BJ (cell line): ENCODE results near the gene NPHS2. TPM values are rescaled to one million over a fixed set of nuclear protein-coding genes. Genes with fewer than 3 reads are reported as not detected.
A peak's percentile ranks its signal among the peaks of the same experiment; 100 is the strongest.

Experiments
- CTCF ChIA-PET: fragments of 350-600 bp; formaldehyde crosslinking; extraction: SDS; loops from one replicate; lab custom pipeline; 2021; ENCODE audit warnings: antibody characterized with exemption, inconsistent platforms; lab: Yijun Ruan, JAX
- POLR2A ChIA-PET: fragments of 300-600 bp; sonication (Branson Sonifier 250); formaldehyde crosslinking; extraction: SDS; loops from one replicate; lab custom pipeline; 2021; ENCODE audit warnings: antibody characterized with exemption; lab: Charles Lee
- DNase-seq: peaks from one replicate; pipeline ENCODE4 v3.0.0-alpha.2; 2011; ENCODE audit warnings: low read depth
- H3K27me3 ChIP-seq: 2 replicates; pipeline ENCODE4 v1.6.0; 2011; ENCODE audit warnings: low read length; ENCODE audit not compliant: control insufficient read depth, insufficient read depth
- H3K36me3 ChIP-seq: 2 replicates; pipeline ENCODE4 v1.5.1; 2011; ENCODE audit warnings: low read length; ENCODE audit not compliant: control insufficient read depth, insufficient read depth
- H3K4me3 ChIP-seq: 2 replicates; pipeline ENCODE4 v1.5.1; 2011; ENCODE audit warnings: low read depth, mild to moderate bottlenecking, control low read depth, low read length
- polyA plus RNA-seq: library from polyadenylated mRNA; depleted of rRNA; stranded (reverse); fragments of >200 nt; gene quantifications from 2 replicates; pipeline ENCODE4 v1.2.3, GENCODE V29; 2011
- TF ChIP-seq, protein P1 (sequence below): IDR thresholded peaks from 2 replicates; pipeline ENCODE4 v1.5.1; 2011; ENCODE audit warnings: low read depth, mild to moderate bottlenecking, control low read depth, inconsistent platforms, low read length, moderate library complexity; ENCODE audit not compliant: insufficient read depth

Gene NPHS2
- polyA plus RNA-seq, 1 experiment: not detected

GRCh38 chr1:179587336-179587735, 11.6 kb upstream of the NPHS2 start:
- TF ChIP-seq, protein P1, sequence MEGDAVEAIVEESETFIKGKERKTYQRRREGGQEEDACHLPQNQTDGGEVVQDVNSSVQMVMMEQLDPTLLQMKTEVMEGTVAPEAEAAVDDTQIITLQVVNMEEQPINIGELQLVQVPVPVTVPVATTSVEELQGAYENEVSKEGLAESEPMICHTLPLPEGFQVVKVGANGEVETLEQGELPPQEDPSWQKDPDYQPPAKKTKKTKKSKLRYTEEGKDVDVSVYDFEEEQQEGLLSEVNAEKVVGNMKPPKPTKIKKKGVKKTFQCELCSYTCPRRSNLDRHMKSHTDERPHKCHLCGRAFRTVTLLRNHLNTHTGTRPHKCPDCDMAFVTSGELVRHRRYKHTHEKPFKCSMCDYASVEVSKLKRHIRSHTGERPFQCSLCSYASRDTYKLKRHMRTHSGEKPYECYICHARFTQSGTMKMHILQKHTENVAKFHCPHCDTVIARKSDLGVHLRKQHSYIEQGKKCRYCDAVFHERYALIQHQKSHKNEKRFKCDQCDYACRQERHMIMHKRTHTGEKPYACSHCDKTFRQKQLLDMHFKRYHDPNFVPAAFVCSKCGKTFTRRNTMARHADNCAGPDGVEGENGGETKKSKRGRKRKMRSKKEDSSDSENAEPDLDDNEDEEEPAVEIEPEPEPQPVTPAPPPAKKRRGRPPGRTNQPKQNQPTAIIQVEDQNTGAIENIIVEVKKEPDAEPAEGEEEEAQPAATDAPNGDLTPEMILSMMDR: no peak
- CTCF ChIA-PET: no interaction called here
- DNase-seq: no peak

GRCh38 chr1:179586107-179586823, 10.5 kb upstream of the NPHS2 start:
- Histone ChIP-seq H3K36me3 (no peaks in the 10 kb centered on the region), H3K27me3 (peaks cover 5% of the 10 kb centered on the region; the same call in 1 of the 2 replicates), H3K4me3 (peak overlapping the region; percentile 34)
- TF ChIP-seq, protein P1: peak; percentile 39
- CTCF ChIA-PET: interaction anchor here (1.4 kb wide), 1 partner anchor 31 kb away, joined by 3 read pairs; no protein-coding TSS in a partner anchor
- POLR2A ChIA-PET: interaction anchor here (0.7 kb wide), 2 partner anchors 32 to 34 kb away, joined by 10 to 15 read pairs; no protein-coding TSS in a partner anchor
- no peak for DNase-seq

More at GRCh38 chr1:179587336-179587735, 11.6 kb upstream of the NPHS2 start:
- H3K36me3 ChIP-seq: no peaks in the 10 kb centered on the region
- no peak overlapping the region for H3K4me3 ChIP-seq
- H3K27me3 ChIP-seq: peaks cover 9% of the 10 kb centered on the region
- POLR2A ChIA-PET: no interaction called here

DNA sequence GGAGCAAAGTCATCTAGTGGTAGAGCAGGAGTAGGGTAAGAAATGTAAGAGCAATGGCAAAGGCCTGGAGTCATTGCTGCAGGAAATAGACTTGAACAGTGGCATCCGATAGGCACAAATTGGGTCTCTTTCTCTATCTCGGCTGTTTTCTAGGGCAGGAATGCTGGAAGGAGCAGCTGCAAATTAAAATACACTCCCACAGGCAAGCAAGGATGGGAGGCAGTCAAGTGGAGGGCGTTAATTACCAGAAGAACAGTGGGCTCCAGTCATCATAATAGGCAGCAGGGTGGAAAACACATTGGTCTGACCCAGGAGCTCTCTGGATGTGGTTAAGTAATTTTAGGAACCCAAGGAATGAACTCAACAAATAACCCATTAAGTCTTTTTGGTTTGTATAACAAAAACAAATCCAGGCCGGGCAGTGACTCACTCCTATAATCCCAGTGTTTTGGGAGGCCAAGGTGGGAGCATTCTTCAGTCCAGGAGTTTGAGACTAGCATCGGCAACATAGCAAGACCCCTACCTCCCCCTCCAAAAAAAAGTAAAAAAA, 8.1 kb upstream of the NPHS2 start:
- no peak for DNase-seq
- no peaks in the 10 kb centered on the region for H3K36me3 ChIP-seq
- TF ChIP-seq, protein P1: no peak
- peaks cover 7% of the 10 kb centered on the region for H3K27me3 ChIP-seq
- no peak overlapping the region for H3K4me3 ChIP-seq
- CTCF ChIA-PET: no interaction called here
- POLR2A ChIA-PET: no interaction called here

- Histone ChIP-seq H3K27me3 (peaks cover 17% of the 10 kb centered on the region), H3K4me3 (no peak overlapping the region), H3K36me3 (no peaks in the 10 kb centered on the region)
- TF ChIP-seq, protein P1: no peak
- ChIA-PET POLR2A (no interaction called here), CTCF (no interaction called here)
- DNase-seq: no peak
Observed at GRCh38 chr1:179576509-179576908, 761 bp upstream of the NPHS2 start.

- TF ChIP-seq, protein P1: no peak
- Histone ChIP-seq H3K36me3 (no peaks in the 10 kb centered on the region), H3K4me3 (no peak overlapping the region), H3K27me3 (no peaks in the 10 kb centered on the region)
- ChIA-PET POLR2A (no interaction called here), CTCF (no interaction called here)
- DNase-seq: no peak
Observed at GRCh38 chr1:179558078-179558477, 17.7 kb downstream of the NPHS2 start.
